IPS-NIHi7 (cell line): ENCODE results near the gene UBE4B.
"Not testable (repeated sequence)": the region's sequence is repeated elsewhere in the genome, so short reads cannot be mapped to it uniquely, and the experiment has no call there.

ENCODE experiments used
- DNase-seq: peaks from one replicate; pipeline ENCODE4 v3.0.0; 2012; ENCODE audit warnings: mixed read lengths; ENCODE audit errors: extremely low spot score

Gene UBE4B

DNA sequence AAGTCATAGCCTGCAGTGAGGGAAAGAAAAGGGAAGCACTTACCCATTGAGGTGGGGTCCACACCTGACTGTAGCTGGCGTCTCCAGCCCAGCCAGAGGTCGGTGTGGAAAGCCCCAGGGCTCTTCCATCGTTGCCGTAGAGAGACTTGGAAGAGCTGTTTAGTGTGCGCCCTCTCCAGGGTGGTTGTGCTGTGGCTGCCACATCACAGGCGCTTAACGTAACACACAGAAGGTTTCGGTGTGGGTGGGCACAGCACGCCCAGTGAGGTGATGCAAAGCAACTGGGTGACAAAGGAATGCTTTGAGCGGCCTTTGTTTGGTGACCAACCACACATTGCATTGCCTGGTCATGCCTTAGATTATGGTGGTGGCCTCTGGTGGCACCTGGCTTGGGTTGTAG, 140.8 kb downstream of the UBE4B start:
- no peak for DNase-seq

DNA sequence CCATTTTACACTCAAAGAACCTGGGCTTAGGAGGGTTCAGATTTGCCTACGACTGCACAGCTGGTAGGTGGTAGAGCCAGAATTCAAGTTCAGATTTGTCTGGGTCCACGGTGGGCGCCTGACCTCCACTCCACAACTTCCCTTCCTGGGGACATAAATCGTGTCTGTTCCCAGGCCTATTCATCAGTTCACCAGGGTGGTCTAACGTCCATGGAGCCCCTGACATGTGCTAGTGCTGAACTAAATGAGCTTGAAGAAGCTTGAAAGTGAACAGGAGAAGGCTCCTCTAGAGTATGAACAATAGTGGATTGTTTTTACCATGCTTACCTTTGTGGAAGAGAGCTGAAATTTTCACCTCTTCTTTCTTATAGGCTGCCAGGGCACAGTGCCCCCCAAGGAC, 145.1 kb downstream of the UBE4B start:
- no peak for DNase-seq

DNA sequence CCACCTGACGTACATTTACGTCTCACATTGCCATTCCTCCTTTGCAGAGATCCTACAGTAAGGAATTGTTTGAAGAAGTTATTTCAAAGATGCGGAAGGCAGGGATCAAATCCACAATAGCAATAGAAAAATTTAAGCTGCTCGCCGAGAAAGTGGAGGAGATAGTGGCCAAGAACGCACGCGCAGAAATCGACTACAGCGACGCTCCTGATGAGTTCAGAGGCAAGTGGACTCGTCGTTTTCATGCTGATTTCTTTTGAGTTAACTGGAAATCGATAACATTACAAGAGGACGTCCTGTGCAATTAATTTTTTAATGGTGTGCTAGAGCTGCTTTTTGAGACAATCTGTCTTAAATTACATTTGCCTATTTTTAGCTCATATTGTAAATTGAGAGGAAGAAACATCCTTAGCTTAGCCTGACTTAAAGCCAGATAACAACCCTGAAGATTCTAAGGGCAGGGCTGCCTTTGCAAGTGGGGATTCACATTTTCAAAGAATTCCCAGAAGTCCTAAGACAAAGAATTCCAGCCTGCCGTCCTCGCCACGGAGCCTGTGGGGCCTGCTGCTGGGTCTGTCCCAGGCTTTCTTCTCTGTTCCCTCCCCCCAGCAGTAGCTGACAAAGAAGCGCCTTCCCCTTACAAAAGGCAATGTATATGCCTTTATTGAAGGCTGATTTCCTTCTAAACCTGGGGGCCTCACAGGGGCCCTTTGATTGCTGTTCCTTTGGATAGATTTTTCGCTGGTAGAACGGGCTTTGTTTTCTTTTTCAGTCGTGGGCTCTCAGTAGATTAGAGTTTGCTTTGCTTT, 146.0 kb downstream of the UBE4B start:
- peak; percentile 34 for DNase-seq

DNA sequence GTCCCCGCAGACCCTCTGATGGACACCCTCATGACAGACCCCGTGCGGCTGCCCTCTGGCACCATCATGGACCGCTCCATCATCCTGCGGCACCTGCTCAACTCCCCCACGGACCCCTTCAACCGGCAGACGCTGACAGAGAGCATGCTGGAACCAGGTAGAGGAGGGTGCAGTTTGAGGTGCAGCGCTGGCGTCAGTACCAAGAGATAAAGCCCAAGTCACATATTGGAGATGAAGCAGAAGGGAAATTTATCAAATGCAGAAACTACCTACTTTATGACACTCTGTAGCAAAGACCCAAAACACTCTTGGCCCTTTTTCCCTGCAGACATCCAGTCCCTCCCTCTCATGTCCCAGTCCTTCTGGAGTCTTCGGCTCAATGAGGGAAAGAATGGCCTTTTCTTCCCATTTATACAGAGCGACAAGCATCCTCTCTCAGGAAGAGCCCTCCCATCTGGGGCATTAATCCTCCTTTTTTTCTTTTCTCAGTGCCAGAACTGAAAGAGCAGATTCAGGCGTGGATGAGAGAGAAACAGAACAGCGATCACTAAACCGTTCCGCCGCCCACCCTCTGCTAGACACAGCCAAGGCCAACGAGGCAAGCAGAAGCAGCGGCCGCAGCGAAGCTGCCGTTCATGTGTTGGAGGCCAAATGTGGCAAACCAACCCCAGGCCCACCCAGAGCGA, 146.8 kb downstream of the UBE4B start:
- no peak for DNase-seq

DNA sequence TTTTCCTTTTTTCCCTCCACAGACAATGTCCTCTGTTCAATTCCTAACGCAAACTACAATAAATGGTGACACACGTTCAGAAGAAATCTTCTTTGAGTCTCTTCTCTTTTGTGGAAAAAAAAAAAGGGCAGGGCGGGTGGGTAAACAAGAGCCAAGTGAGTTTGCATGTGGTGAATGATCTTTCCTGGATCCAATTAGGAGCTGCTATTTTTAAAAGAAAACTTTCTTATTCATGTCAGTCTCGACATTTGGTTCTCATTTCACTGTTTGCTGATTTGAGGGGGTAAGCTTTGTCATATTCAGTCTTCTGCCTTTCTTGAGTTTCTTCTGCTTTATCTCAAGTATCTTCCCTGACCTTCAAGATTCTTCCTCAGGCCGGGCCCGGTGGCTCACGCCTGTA, 148.4 kb downstream of the UBE4B start:
- no peak for DNase-seq

DNA sequence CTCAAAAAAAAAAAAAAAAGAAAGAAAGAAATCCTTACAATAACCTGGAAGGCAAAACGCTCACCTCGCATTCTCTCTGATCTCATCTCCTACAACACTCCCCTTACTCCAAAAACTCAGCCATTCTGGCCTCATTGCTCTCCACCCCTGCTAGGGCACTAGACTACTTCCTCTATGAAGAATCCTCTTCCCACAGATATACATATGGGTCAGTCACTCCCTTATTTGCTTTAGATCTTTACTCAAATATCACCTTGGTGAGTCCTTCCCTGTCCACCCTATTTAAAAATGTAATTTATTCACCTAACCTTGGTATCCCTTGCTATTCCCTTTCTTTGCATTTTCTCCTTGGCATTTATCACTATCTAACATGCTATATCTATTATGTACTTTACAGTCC, 153.0 kb downstream of the UBE4B start:
- no peak for DNase-seq

DNA sequence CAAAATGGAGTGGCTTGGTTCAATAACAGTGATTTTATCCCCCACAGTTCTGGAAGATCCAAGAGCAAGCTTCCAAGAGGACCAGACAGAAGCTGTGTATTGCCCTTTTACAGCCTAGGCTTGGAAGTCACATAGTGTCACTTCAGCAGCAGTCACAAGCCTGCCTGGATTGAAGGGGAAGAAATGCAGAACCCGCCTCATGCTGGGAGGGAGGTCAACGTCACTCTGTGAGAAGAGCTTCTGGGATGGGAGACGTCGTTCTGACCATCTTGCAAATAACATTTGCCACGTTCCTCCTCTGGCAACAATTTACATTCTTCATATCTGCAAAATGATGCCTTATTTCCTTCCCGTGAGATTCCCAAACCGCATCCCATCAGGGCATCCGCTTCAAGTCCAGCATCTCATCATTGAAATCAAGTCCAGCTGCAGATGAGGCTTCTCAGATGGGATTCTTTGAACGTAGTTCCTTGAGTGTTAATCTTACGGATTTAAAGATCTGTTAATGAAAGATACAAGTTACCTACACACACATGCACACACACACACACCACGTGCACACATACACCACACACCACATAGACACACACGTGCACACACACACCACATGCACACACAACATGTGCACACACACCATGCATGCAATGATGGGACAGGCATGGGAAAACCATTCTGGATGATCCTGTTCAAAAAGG, 153.7 kb downstream of the UBE4B start:
- DNase-seq: no peak

DNA sequence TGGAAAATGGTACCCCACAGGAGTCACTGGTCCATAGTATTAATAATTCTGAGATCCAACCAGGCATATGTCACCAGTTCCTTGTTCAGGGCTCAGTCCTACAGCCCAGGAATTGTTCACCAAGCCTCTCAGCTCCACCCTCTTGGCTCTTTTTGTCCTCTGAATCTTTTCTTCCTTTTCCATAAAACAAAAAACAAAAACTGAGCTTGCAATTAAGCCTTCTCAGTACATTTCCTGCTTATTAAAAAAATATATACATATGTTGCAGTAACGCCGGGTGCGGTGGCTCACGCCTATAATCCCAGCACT, 154.2 kb downstream of the UBE4B start:
- DNase-seq: no peak

DNA sequence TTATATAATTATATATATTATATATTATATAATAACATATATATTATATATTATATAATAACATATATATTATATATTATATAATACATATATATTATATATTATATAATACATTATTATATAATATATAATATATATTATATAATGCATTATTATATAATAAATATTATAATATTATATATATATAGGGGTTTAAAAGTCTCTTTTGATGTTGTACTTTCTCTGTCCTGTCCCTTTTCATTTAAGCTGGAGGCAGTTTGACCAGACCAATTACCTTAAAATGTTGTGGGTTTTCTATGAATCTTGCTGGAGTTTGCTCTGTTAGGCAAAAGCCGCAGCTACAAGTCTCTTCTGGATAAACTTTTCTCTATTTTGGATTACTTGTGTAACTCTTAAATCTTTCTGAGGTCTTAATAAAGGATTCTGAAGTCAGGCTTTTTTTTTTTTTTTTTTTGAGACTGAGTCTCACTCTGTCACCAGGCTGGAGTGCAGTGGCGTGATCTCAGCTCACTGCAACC, 155.4 kb downstream of the UBE4B start:
- DNase-seq: no peak

DNA sequence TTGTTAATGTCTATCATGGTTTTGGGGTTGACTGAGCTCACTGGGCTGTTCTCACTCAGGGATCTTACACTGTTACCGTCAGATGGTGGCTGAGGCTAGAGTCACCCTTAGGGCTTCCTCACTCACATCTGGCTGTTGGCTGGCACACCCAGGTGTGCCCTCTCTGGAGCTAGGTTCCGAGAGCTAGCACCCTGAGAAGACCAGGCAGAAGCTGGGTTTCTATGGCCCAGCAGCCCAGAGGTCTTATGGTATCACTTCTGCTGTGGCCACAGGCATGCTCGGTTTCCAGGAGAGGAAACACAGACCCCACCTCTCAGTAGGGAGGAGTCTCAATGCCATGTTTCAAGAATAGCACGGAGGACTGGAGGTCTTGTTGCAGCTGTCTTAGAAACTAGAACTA, 156.9 kb downstream of the UBE4B start:
- DNase-seq: no peak

DNA sequence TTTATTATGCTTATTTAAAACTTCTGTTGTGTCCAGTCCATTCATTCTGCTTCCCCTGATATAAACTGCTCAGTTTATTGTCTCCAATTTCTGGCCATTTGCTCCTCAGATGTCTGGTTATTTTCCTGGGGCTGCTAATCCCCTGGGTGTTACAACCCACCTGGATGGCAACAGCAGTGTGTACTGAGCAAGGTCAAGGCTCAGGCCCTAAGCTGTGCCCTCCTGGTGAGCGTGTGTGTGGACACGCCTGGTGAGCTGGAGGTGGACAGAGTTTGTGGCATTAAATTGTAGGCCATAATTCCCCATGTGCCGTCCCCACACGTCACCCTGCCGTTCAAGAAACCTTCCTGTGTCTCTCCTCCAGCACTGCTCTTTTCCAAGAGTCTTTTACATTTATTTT, 159.5 kb downstream of the UBE4B start:
- no peak for DNase-seq

DNA sequence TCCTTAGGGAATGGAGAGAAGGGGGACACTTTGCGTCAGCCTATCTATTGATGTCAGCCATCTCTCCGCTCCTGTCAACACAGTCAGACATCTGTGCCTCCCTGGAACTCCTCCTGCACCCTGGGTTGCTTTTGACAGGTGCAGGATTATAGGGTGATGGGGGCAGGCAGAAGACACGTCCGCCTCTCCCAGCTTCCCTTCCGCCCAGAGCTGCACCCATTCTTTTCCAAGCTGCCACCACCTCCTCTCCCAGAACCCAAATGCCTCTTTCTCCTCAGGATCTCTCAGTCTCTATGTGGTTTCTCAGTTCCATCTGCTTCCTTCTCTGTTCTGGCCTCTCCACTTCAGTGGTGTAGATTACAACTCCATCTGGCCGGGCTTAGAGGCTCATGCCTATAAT, 160.5 kb downstream of the UBE4B start:
- DNase-seq: no peak

DNA sequence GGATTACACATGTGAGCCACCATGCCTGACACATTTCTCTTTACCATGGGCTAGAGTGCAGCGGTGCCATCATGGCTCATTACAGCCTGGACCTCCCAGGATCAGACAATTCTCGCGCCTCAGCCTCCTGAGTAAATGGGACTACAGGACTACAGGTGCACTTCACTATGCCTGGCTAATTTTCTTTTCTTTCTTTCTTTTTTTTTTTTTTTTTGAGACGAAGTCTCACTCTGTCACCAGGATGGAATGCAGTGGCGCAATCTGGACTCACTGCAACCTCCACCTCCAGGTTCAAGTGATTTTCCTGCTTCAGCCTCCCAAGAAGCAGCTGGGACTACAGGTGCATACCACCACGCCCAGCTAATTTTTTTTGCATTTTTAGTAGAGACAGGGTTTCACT, 162.8 kb downstream of the UBE4B start:
- DNase-seq: no peak

DNA sequence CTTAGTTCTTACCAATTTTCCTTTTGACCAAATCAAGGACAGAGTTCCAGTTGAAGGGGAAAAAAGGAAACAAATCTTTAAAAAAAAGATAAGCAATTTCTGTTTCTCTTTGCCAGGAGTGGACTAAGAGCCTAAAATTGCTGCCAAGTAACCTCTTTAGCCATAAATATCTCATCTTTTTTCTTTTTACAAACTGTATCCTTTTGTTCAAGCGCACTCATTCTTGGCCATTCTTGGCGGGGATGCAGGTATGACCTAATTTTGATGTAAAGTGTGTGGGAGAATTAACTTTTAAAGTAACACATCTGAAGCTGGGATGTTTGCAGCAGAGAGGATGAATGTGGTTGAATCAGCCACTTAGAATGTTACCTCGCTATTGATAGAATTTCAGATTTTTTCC, 164.2 kb downstream of the UBE4B start:
- no peak for DNase-seq

DNA sequence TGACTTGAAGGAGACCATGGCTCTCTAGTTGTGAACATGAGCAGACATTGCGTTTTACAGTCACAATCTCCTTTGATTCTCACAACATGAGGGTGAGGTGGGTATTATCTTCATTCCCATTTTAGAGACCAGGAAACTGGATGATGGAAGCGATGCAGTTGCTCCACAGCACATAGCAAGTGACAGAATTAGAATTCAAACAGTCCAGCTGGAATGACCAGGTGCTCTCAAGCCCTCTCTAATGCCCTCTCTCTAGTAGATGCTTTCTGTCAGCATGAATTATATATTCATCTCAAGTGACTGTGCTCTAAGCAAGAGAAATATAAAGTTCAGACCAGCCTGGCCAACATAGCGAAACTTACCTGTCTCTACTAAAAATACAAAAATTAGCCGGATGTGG, 167.9 kb downstream of the UBE4B start:
- DNase-seq: no peak

DNA sequence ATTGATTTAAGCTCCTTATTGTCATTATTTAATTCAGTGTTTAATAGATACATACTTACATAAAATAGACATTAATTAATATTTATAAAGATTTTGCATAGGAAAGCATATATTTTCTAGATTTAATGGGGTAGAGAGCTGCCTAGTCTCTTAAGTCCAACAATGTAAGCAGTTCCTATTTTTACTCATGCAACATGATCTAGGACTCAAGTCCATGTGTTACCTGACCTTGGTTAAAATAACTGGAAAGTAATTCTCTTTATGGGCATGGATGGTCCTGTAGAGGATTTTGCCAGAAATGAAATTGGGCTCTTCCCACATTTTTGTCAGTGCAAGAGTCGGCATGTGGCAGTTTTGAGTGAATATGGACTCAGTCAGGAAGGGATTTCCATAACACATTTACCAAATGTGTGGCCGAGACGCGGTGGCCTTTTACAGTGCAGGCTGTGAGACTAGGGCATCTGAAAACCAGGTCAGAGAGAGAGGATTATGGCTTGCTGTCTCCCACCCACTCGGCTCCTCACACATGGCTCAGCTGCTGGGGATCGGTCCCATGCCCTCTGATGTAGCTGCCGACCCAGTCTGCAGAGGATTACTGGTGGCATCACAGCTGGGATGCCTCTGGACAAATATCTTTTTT, 171.4 kb downstream of the UBE4B start:
- no peak for DNase-seq

DNA sequence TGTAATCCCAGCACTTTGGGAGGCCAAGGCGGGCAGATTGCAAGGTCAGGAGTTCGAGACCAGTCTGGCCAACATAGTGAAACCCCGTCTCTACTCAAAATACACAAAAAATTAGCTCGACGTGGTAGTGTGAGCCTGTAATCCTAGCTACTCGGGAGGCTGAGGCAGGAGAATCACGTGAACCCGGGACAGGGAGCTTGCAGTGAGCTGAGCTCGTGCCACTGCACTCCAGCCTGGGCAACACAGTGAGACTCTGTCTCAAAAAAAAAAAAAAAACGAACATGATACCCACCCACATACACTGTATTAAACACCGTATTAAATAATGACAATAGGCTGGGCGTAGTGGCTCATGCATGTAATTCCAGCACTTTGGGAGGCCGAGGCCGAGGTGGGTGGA, 172.4 kb downstream of the UBE4B start:
- not testable (repeated sequence) for DNase-seq

DNA sequence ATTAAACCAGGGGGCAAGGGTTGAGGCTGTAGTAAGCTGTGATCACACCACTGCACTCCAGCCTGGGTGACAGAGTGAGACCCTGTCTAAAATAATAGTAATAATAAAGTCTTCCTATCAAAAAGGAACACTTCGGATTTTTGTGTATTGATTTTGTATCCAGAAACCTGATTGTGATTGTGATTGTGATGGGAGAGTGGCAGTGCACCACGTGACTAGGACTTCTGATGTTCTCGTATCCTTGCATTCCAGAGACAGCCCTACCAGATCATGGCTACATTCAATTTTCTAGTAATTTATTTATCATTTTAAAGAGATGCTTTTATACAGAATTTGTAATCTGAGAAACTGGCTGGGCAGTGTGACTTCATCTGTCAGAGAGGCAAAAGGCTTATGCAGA, 175.1 kb downstream of the UBE4B start:
- no peak for DNase-seq

DNA sequence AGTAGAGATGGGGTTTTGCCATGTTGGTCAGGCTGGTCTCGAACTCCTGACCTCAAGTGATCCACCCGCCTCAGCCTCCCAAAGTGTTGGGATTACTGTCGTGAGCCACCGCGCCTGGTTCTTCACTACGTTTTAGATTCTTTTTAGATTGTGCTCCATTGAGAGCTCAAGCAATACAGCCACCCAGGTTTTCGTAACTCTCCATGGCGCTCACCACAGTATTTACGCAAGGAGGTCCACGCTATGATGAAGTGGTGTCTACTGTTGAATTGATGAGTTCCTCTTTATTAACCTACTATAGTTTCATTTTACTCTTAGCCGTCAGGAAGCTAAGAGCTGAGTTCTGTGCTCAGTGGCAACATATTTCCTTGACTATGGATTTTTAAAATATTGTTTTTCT, 175.8 kb downstream of the UBE4B start:
- DNase-seq: no peak

DNA sequence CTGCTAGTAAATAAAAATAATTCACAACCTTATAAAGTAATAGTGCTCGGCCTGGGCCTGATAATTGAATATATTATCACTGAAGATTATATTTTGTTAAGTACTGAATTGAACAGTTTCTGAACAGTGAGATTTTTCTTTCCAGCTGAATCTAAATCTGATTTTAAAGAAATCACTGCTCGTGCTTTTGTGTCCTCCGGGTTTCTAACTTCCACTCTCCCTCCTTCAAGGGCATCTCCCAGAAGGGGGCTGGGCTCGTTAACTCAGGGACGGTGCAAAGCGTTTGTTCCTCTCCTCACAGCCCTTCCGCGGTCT, 176.8 kb downstream of the UBE4B start:
- DNase-seq: no peak

DNA sequence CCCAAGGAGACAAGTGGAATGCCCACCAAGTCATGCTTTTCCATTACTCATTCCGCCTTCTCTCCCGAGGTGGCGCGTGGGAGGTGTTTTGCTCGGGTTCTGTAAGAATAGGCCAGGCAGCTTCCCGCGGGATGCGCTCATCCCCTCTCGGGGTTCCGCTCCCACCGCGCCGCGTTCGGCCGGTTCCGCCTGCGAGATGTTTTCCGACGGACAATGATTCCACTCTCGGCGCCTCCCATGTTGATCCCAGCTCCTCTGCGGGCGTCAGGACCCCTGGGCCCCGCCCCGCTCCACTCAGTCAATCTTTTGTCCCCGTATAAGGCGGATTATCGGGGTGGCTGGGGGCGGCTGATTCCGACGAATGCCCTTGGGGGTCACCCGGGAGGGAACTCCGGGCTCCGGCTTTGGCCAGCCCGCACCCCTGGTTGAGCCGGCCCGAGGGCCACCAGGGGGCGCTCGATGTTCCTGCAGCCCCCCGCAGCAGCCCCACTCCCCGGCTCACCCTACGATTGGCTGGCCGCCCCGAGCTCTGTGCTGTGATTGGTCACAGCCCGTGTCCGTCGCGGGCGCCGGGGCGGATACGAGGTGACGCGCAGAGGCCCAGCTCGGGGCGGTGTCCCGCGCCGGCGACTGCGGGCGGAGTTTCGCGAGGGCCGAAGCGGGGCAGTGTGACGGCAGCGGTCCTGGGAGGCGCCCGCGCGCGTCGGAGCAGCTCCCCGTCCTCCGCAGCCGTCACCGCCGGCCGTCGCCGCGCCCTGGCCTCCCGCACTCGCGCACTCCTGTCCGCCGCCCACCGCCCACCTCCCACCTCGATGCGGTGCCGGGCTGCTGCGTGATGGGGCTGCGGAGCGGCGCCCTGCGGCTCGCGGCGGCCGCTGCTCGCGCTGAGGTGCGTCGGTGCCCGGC, 177.4 kb downstream of the UBE4B start, which contains the start of gene KIF1B:
KIF1B (plus strand) TSS at position 666 of the 906 bp plus-strand sequence. CDS start 21,759 bp downstream, outside the sequence.
- DNase-seq: peak; percentile 100
